Esophagus mucosa (tissue), 1 donor: Measurements from ENCODE around the gene STAMBP. TPM values are rescaled to one million over a fixed set of nuclear protein-coding genes. Genes with fewer than 3 reads are reported as not detected.
"Not testable (repeated sequence)": the region's sequence is repeated elsewhere in the genome, so short reads cannot be mapped to it uniquely, and the experiment has no call there.

ENCODE experiments used
- ATAC-seq: fragments of 200-7000 bp; cut with Tn5 transposase; one replicate; pipeline ENCODE4 v1.9.1; 2020
- total RNA-seq: library from RNA; stranded (reverse); gene quantifications from one replicate; pipeline ENCODE4 v1.2.4, GENCODE V29; 2023
- donor health status: DM: yes; HTN: yes; CAD: no.

STAMBP gene
- total RNA-seq = 33.5 TPM

DNA sequence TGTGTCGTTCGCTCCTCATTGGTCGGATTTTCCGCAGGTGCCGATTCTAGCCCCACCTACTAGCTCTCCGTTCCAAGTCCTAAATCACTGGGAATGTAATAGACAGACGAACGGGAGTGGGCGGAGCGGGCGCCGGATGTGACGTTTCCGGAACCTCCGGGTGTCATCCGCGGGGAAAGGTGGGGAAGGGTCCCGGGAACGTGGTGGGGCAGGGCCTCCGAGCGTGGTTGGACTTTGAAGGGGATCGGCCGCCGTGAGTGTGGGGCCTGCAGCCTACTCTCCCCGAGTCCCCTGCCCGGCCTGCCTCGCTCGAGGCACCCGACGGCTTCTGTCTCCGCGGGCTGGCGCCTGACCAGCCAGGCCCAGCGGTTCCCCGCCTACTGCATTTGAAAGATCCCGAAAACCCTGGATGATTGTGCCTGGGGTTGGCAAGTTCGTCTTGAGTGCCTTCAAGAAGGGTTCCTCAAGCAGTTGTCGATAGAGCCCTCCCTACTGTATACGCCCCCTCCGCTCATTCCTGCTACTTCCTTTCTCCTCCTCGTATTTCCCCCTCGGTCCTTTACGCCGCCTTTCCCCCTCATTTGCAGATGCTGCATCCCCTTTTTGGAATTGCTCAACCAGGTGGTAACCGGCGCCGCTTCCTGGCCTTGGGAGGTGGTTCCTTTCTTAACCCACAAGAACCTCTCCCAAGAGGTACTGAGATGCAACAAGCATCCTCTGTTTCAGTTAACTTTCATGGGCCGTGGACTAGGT, at the start of gene STAMBP:
Gene STAMBP, plus strand, starts transcription at position 144 of the 753 bp plus-strand sequence. CDS start 1,896 bp downstream, outside the sequence.
- ATAC-seq = peak; percentile 92

DNA sequence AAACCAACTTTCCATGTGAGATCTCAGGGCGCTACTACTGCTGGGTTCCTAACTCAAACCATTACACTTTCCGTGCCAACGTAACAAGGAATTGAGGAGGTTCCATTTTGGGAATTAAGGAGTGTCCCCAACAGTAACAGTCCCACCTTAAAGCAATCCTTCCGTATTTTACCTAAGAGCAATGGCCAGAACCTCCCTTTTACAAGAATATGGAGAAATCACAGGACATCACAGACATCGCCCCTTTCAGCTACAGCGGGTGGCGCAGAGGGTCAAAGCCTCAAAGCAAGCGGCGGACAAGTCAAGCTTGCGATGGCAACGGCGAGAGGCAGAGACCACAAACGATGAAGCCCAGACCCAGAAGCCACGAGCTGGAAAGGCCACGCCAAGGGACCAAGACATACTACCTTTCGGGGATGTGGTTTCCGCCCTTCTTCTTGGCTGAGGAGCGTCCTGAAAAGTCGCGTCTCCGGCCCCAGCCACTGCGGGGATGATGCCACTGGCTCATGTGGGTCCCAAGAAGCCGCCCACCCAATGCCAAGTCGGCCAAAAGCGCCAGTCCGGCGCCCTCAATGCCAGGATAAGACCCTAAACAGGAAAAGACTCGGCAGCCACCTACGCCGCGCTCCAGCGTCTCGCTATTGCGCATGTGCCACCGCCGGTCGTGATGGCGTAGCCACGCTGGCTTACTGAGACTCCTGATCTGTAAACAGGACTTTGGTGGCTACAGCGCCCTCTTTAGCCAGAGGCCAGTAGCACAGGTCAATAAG, 49.1 kb upstream of the STAMBP start, which contains the start of gene DUSP11:
Gene DUSP11, minus strand, starts transcription at position 637 of the 770 bp plus-strand sequence. Its CDS starts 129 bp downstream, at position 508.
- peak; percentile 100 for ATAC-seq

DNA sequence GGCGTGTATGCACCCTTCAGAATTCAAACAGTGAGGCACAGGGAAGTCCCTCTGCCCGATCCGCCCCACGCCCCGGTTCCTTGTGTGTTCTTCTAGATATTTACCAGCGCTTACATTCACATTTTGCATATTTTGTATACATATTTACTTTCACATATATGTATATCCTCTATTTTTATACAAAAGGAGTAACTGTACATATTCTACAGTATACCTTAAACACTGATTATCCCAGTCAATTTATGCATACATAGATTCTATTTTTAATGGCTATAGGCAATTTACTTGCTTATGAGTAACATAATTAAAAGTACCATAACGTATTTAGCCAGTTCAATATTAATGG, 48.6 kb upstream of the STAMBP start:
- ATAC-seq = no peak

DNA sequence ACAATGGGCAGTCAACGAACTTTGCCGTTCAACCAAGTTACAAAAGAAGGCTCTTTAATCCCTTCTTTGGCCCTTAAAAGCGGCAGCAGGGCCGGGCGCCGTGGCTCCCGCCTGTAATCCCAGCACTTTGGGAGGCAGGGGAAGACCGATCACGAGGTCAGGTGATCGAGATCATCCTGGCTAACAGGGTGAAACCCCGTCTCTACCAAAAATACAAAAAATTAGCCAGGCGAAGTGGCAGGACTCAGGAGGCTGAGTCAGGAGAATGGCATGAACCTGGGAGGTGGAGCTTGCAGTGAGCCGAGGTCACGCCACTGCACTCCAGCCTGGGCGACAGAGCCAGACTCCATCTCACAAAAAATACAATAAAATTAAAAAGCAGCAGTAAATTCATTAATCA, 45.4 kb upstream of the STAMBP start:
- ATAC-seq = not testable (repeated sequence)

DNA sequence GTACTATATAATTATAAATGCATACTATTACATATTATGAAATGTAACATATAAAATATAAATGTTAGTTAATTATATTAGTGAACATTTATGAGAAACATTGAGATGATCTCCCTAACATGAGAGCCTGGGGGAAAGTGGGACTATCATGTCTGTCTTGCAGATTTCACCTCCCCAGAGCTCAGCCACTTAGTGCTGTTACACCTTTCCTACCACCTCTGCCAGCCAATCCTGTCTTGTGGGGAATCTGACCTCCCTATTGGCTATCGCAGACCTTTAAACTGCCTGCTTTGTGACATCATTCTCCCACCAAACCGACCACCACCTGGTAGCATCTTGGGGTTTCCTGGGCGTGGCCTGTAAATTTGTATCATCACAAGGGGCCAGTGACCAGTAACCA, 44.9 kb upstream of the STAMBP start, which contains the start of gene C2orf78:
Gene C2orf78, plus strand, starts transcription at position 301 of the 400 bp plus-strand sequence. CDS start 127 bp downstream, outside the sequence.
- not testable (repeated sequence) for ATAC-seq

DNA sequence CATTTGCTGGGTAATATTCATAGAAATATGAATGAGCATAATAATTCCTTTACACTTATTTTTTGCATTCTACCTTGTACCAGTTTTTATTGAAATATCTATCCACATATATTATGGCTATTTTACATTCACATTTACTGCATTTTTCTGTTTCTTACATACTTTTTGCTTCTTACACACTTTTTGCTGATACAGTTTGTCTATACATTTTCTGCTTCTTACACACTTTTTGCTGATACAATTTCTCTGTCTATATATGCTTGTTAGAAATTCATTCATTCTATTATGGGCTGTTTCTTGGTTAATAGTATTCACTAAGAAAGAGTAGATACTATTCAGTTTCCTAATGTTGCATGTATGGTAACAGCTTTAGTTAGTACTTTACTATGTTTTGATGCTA, 16.9 kb upstream of the STAMBP start:
- no peak for ATAC-seq

DNA sequence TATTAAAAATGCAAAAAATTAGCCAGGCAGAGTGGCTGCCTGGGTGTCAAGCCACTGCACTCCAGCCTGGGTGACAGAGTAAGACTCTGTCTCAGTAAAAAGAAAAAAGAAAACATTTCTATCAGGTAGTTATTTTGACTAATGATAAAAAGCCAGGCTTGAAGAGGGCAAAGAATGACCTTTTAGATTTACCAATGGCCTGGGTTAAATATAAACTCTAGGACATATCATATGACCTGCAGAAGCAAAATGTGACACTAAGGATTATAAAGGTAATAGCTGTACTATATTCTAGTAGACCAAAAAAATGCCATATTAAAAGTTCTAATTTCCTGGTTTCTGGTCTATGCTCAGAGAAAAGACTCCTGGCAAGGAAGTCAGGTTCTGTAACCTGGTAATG, 16.1 kb upstream of the STAMBP start:
- ATAC-seq = no peak

DNA sequence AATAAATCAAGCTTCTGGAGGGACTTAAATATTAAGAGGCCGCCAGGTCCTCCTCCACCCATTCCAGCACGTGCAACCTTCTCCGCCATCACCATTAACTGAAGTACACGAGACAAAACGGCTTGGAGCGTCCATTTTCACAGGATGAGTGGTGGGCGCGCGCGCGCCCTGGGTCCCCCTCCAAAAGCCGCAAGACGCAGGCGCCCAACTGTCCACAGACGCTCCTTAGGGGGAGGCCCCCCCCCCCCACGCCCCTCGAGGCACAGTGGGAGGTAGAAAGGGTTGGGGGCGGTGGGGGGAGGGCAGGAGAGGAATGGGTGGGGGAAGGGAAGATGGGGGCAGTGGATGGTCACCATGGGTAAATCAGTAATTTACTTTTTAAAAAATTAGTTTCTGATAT, 10.5 kb upstream of the STAMBP start:
- ATAC-seq = no peak

DNA sequence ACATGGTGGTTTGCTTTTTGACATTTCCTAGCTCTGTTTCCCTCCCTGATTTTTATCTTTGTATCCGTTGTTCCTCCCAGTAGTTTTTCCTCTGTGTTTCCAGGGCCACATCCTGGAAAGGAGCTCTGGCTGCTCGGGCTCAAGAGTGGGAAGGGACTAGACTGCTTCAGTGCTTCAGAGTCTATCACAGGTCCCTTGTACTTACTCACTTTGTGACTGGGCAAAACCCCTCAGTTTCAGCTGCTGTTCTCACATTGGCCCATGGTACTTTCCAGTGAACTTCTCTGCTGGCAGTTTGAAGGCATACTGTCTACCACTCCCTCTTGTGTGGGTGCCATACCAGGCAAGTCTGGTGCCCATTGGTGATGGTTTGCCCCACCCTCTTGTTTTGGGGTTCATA, 7.5 kb upstream of the STAMBP start:
- ATAC-seq = no peak

DNA sequence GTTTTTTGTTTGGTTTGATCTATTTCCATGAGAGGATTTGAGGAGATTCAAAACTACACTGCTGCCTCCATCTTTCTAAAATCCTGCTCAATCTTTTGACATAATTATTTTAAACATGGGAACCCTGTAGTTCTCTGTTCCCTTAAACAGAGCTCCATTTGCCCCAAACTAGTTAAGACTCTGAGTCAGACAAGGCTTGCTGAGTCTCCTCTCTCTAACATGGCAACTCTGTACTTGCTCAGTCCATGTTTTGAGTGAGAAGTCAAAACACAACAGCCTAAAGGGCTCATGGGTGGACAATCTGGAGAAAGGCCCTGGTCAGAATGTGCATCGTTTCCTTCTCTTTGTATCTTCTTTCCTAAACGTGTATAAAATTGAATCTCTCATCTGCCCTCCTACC, 7.1 kb upstream of the STAMBP start:
- no peak for ATAC-seq

DNA sequence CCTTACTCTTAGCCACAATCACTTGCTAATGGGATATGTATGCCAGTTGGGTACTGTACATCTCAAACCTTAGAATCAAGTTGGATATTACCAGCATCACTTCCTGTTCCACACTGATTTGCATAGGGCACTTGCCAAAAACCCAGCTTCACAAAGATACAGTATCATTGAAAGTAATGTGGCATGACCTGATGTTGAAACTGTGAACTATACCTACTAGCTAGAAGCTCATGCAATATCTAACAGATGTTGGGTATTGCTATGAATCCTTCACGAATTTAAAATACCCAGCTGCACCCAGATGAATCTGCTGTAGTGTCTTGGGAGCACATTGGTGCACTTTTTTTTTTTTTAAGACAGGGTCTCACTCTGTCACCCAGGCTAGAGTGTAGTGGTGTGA, 6.5 kb upstream of the STAMBP start:
- peak; percentile 33 for ATAC-seq

DNA sequence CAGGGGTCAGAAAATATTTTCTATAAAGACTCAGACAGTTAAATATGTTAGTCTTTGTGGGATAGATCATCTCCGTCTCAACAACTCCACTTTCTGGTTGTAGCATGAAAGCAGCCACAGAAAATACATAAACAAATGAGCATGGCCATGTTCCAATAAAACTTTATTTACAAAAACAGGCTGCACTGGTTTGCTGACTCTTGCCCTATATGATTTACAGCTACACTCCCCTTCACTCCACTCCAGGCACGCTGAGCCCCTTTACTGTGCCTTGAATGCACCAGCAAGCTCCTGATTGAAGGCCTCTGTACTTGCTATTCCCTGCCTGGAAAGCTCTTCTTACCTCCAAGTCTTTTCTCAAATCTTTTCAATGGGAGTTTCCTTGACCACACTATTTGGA, 5.8 kb upstream of the STAMBP start:
- peak; percentile 23 for ATAC-seq

DNA sequence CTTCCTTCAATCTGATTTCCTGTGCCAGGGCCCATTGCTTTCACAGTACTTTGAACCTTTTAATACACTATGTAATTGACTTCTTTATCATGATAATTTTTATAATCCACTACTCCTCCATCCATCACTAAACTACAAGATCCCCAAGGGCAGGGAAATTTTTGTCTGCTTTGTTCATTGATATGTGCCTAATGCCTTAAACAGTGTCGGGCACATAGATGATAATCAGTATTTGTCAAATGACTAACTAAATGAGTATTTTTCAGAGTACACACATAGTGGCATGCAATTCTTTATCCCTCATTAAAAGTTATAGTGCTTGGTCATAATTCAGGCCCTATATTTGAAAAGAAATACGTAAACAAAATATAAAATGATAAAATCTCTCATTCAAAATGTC, 5.3 kb upstream of the STAMBP start:
- ATAC-seq = no peak

DNA sequence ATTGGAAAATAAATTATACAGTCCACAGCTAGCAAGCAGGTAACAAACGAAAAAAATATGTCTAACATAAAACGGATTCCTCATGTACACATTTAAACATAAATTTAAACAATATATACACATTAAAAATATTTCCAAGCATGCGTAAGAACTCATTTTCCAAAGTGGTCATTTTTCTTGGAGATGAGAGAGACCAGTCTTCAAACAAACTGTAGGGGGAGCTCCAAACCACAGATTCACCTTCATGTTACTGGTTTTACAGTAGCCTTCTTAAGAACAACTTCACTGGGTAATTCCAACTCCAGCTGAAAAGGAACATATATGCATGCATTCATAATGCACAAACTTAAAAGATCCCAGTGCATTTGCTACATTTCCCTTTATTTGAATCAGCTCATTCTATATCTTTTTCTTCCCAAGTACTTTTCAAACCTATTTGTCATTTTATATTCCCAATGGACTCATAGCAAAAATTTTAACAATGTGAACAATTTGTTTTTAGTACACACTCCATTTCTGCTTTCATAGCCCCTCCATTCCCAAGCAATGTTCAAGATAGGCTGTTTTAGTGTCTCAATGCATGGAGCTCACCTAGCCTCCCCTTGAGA, 4.7 kb upstream of the STAMBP start:
- no peak for ATAC-seq

DNA sequence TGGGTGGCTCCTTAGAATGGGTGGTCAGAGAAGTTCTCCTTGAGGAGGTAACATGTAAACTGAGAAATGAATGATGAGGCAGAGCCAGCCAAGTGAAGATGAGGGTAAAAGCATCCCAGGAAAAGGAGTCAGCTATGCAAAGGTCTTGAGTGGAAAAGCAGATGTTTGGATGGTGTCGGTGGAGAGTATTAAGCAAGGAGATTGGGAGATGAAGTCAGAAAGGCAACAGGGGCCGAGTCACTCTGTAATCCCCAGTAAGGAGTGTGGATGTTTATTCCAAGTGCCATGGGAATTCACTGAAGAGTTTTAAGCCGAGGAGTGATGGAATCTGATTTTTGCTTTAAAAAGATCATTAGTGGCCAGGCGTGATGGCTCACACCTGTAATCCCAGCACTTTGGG, 3.4 kb upstream of the STAMBP start:
- no peak for ATAC-seq

DNA sequence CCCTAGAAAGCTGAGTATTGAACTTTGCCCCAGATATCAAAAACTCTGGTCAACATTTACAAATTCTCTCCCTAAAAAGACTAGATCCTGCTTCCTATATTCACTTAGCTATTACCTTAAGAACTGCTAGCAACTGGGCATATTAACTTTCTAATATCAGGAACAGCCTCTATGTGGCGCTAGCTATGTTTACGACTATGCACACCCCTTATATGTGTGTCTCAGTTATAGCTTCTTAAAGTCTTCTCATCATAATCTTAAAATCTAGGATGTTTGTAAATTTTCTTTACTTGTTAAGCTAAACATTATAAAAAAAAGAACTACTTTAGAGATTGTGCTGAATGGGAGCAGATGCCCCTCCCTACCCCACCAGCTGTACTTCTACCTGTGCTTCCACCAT, 1.7 kb upstream of the STAMBP start:
- no peak for ATAC-seq

DNA sequence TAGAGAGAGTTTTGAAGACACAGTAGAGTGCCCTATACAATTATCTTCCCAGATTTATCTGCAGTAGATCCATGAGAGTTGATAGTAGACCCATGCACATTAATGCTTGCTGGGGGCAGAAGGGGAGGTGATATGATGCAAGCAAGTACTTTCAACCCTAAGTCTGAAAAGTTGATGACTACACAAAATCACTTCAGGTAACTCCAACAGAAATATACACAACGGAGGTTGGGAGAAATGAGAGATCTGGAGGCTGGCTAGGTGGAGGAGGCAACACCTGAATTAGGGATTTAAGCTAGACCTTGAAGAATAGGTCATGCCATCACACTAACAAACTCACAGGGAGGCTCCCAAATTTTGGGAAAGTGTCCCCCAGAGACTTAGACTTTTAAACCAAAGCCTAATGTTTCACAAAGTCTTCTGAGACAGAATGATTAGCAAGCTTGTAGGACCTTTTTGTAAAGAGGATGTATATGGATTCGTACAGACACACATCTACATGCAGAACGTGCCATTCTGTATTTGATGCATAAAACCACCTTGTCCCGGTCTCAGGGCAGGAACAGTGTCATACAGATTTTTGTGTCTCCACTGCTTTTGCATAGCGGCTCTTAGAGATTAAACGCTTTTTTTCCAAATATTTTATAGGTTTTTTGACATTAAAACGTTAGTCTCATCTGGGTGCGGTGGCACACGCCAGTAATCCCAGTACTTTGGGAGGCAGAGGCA, 937 bp upstream of the STAMBP start:
- no peak for ATAC-seq

DNA sequence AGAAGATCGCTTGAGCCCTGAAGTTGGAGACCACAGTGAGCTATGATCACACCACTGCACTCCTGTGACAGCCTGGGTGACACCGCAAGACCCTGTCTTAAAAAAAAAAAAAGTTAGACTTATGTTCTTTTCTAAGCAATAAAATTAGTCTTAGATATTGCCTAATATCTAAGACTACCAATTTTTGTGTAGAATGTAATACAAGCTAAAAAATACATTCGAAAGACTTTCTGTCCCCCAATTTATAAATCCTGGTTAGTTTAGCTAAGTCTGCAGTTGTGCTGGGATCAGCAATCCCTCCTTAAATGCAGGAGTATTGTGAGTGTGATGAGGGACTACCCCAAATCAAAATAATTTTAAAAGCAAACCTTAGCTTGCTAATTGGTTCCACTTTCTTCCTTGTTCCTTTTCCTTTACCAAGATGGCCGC, 358 bp upstream of the STAMBP start:
- no peak for ATAC-seq

DNA sequence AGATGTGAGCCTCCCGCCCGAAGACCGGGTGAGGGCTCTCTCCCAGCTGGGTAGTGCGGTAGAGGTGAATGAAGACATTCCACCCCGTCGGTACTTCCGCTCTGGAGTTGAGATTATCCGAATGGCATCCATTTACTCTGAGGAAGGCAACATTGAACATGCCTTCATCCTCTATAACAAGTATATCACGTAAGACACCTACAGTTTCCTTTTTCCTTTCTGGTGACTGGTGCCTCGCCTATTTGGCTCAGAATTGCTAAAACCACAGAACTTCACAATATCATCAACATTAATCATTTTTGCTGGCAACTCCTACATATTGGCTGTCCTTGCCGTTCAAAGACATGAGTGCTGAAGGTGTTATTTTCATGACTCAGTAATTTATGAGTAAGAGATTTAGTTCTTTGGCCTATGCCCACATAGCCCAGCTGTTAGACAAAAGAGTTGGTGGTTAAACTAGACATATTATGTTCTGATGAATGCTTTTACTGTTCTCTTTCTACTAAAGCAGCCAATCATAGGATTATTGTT, 2.2 kb downstream of the STAMBP start:
- ATAC-seq = peak; percentile 80

DNA sequence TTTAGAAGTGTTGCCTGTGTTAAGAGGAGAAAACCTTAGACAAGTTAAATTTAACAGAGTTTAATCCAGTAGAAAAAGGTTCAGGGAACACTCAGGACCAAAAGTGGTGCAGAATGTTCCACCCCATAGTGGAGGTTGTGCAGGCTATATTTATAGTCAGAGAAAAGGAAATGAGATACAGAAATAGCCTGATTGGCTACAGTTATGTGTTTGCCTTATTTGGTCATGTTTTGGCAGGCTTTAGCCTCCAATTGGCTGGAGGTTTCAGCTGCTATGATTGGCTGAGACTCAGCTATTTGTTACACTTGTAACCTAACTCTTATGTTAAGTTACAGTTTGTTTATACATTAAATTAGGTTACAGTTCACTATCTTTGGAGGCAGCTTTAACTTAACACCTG, 4.2 kb downstream of the STAMBP start:
- ATAC-seq = no peak

DNA sequence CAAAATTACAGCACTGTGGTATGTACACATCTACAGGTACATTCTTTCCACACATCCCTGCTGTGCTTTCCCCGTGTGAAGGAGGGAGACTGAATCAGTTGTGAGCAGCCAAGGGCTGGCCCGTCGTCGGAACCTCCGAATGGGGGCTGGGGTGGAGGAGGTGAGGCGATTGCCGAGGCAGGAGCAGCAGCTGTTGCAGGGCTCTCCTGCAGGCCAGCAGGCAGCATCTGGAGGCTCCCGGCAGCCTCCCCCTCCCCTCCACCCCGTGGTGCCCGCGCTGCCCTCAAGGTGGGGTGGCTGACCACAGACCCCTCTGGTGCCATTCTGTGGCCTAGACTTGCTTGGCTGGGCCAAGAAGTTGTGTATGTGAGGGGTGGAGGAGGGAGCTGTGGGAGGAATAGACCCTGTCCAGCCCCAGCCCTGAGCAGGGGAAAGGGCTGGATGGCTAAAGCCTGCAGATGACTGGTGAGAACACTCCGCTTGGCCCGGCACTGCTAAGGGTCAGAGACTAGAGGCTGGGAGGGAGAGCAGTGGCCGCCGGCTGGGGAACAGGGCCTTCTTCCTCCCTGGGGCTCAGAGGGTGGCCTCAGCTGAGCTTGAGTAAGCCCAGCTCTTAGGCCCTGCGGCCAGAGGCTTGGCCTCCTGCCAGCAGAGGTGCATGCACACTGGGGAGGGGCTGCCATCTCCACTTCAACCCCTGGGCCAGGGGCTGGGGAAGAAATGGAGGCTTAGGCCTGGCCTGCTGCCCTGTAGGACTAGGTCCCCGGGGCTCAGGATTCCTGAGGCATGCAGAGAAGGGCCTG, 7.6 kb downstream of the STAMBP start:
- peak; percentile 34 for ATAC-seq
